Lung microvascular endothelial cell (primary cell): ENCODE results near the gene ITPKC. TPM values are rescaled to one million over a fixed set of nuclear protein-coding genes. Genes with fewer than 3 reads are reported as not detected.

Experiments
- total RNA-seq: library from RNA; depleted of rRNA; stranded (reverse); fragments of >200 nt; gene quantifications from 2 replicates; pipeline ENCODE4 v1.2.1, GENCODE V29; 2014

ITPKC gene
- total RNA-seq, 1 donor from 2014 or later = 25.6 TPM

Other genes with a start within 250 kb of the ITPKC start
- 25.1 and 28.2 TPM in 2 replicates for gene SHKBP1, start 140.2 kb upstream of the ITPKC start, total RNA-seq
- 13.7 and 54.4 TPM in 2 replicates for gene LTBP4, start 115.7 kb upstream of the ITPKC start, total RNA-seq
- 4.6 and 5.9 TPM in 2 replicates for gene NUMBL, start 26.5 kb upstream of the ITPKC start, total RNA-seq
- gene COQ8B, start 226 bp upstream of the ITPKC start, total RNA-seq = 12.5 and 13.7 TPM in 2 replicates
- gene ACTMAP, start 33.4 kb downstream of the ITPKC start, total RNA-seq = 0.20 and 0.44 TPM in 2 replicates
- gene SNRPA, start 34.1 kb downstream of the ITPKC start, total RNA-seq = 21.0 and 36.0 TPM in 2 replicates
- not detected in 2 replicates for gene MIA, start 58.4 kb downstream of the ITPKC start, total RNA-seq
- gene RAB4B, start 61.1 kb downstream of the ITPKC start, total RNA-seq = 7.6 and 14.1 TPM in 2 replicates
- gene EGLN2, start 82.1 kb downstream of the ITPKC start, total RNA-seq = 85.0 and 151 TPM in 2 replicates
- gene CYP2A6, start 133.3 kb downstream of the ITPKC start, total RNA-seq = not detected in 2 replicates
- gene CYP2A7, start 165.1 kb downstream of the ITPKC start, total RNA-seq = not detected in 2 replicates